ENCODE results near the gene KNTC1. TPM values are rescaled to one million over a fixed set of nuclear protein-coding genes. Genes with fewer than 3 reads are reported as not detected.

KNTC1 gene
- total and polyA plus RNA-seq, 8 donors: 2.4 to 47.0 (median 14.1) TPM

DNA sequence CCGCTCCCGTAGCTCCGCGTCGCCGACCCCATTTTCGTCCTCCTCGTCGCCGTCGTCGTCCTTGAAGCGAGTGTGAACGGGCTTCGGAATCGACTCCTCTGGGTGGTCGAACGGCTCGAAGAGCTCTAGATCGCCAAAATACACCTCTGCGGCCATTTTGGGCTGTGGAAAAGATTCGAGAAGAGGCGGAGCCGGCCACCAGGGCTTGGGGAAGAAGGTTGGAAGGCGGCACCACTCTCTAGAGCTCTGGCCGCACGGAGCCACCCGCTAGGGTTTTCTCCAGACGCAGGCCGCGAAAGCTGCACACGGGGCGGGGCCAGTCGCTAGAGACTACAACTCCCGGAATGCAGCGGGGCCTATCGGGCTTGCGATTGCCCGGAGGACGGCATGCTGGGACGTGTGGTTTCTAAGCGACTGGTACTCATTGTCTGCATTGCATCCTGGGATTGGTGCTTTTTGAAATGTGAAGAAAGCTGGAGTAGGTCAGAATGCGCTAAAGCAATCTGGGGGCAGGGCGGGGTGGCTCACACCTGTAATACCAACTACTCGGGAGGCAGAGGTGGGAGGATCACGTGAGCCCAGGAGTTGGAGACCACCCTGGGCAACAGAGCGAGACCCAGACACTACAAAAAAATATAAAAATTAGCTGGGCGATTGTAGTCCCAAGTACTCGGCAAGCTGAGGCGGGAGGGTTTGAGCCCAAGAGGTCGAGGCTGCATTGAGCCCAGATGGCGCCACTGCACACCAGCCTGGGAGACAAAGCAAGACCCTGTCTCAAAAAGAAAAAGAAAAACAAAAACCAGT, 26.2 kb upstream of the KNTC1 start, which contains the start of gene ZCCHC8:
ZCCHC8 (minus strand) TSS at position 248 of the 804 bp plus-strand sequence; CDS start at position 156, 92 bp downstream.
- Histone ChIP-seq H3K4me3 (peak within 1 kb of the TSS; percentile 64 to 92 (median 86)), H3K27me3 (no peaks in the 10 kb centered on the region), H3K4me1 (peaks cover 23 to 45% (median 40%) of the 10 kb centered on the region in 4 donors), H3K9me3 (no peaks in the 10 kb centered on the region), H3K36me3 (peaks cover 16 to 47% (median 42%) of the 10 kb centered on the region in 4 donors), H3K27ac (peak within 1 kb of the TSS; percentile 93 to 100 (median 99))
- DNase-seq: peak; percentile 97 to 99
- TF ChIP-seq POLR2AphosphoS5 (IDR thresholded peaks at IDR 0.05) (peak; percentile 95 to 98 (median 95)), EP300 (IDR thresholded peaks at IDR 0.05) (no peak), POLR2A (IDR thresholded peaks at IDR 0.05) (peak in 2 of 4 donors; percentile 94 to 95)
- TF ChIP-seq, protein P1, sequence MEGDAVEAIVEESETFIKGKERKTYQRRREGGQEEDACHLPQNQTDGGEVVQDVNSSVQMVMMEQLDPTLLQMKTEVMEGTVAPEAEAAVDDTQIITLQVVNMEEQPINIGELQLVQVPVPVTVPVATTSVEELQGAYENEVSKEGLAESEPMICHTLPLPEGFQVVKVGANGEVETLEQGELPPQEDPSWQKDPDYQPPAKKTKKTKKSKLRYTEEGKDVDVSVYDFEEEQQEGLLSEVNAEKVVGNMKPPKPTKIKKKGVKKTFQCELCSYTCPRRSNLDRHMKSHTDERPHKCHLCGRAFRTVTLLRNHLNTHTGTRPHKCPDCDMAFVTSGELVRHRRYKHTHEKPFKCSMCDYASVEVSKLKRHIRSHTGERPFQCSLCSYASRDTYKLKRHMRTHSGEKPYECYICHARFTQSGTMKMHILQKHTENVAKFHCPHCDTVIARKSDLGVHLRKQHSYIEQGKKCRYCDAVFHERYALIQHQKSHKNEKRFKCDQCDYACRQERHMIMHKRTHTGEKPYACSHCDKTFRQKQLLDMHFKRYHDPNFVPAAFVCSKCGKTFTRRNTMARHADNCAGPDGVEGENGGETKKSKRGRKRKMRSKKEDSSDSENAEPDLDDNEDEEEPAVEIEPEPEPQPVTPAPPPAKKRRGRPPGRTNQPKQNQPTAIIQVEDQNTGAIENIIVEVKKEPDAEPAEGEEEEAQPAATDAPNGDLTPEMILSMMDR (IDR thresholded peaks at IDR 0.05): peak in 2 of 7 experiments; percentile 17 to 53
- WGBS, 5 donors: 2 to 4% (median 3%) methylated on average over 30 to 52 of the region's 52 CpGs
- intact Hi-C loops (cut with DNase I; ENCODE audit: low total_unique reads): no loop called here

DNA sequence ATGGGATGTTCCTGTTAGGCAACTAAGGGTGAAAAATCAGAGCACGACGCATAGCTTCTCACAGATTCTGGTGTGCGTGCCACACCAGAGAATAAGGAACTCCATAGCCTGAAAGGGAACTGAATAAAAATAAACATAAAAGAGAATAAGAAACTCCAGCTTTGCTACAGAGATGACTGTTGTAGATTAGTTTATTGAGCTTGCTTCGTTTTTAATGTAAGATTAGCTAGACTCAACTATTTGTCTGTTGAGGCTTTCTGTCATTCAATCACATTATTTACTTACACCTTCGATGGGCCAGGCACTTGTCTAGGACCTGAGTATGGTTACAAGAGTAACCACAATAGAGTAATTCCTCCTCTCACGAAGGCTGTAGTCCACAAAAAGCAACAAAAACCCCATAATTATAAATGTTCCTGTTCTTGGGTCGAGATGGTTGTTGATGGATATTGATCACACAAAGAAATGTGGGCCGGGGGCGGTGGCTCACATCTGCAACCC, 25.5 kb upstream of the KNTC1 start:
- no peak for DNase-seq
- TF ChIP-seq EP300 (IDR thresholded peaks at IDR 0.05) (no peak), POLR2A (IDR thresholded peaks at IDR 0.05) (no peak), POLR2AphosphoS5 (IDR thresholded peaks at IDR 0.05) (no peak)
- TF ChIP-seq, protein P1 (IDR thresholded peaks at IDR 0.05): no peak
- WGBS, 5 donors: 74 to 84% (median 78%) methylated on average over 9 of the region's 9 CpGs
- Histone ChIP-seq H3K9me3 (no peaks in the 10 kb centered on the region), H3K27ac (peak overlapping the region; percentile 40 to 100 (median 99)), H3K4me1 (peaks cover 23 to 42% (median 38%) of the 10 kb centered on the region in 4 donors), H3K27me3 (no peaks in the 10 kb centered on the region), H3K4me3 (peak overlapping the region; percentile 64 to 92 (median 86)), H3K36me3 (peaks cover 23 to 49% (median 46%) of the 10 kb centered on the region in 4 donors)
- intact Hi-C loops (cut with DNase I; ENCODE audit: low total_unique reads): no loop called here

DNA sequence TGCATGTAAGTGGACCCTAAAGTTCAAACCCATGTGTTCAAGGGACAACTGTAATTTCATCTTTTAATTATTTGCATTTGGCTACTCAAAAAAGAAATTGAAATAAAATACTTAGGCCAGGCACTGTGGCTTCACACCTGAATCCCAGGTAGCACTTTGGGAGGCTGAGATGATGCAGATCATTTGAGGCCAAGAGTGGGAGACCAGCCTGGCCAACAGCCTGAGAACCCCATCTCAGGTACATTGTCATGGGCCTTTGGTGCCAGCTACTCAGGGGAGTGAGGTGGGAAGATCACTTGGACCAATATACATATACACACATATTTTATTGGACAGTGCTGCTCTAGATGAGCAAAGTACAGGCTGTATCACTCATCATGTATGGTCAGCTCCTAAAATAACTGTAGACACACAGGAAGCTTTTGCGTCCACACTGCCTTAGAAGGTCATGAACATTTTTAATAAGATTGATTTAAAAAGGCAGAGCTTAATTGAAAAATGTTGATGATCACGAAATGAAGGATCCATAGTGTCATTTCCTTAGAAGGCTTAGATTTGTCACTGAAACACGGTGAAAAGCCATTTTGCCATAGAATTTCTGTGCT, 23.8 kb upstream of the KNTC1 start:
- TF ChIP-seq POLR2AphosphoS5 (IDR thresholded peaks at IDR 0.05): no peak
- TF ChIP-seq, protein P1 (IDR thresholded peaks at IDR 0.05): no peak
- TF ChIP-seq POLR2A (IDR thresholded peaks at IDR 0.05): no peak
- TF ChIP-seq EP300 (IDR thresholded peaks at IDR 0.05): no peak
- Histone ChIP-seq H3K36me3 (peaks cover 40 to 62% (median 56%) of the 10 kb centered on the region in 4 donors), H3K4me3 (no peak overlapping the region), H3K27ac (no peak overlapping the region), H3K27me3 (no peaks in the 10 kb centered on the region), H3K4me1 (peaks cover 19 to 25% (median 22%) of the 10 kb centered on the region in 4 donors), H3K9me3 (no peaks in the 10 kb centered on the region)
- intact Hi-C loops (cut with DNase I; ENCODE audit: low total_unique reads): no loop called here
- 84 to 92% (median 89%) methylated on average over 3 of the region's 3 CpGs for WGBS, 5 donors
- DNase-seq: no peak

Data from stomach (tissue), 9 donors.